Kasumi-1 (cell line): ENCODE data around the gene TM4SF18.
A peak's percentile ranks its signal among the peaks of the same experiment; 100 is the strongest.
"Not testable (repeated sequence)": the region's sequence is repeated elsewhere in the genome, so short reads cannot be mapped to it uniquely, and the experiment has no call there.

Experiments
- DNase-seq, 2 experiments: peaks; one replicate each; lab custom pipeline; 2025; lab: John Stamatoyannopoulos, UW

The TM4SF18 gene, protein sequence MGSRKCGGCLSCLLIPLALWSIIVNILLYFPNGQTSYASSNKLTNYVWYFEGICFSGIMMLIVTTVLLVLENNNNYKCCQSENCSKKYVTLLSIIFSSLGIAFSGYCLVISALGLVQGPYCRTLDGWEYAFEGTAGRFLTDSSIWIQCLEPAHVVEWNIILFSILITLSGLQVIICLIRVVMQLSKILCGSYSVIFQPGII

DNA sequence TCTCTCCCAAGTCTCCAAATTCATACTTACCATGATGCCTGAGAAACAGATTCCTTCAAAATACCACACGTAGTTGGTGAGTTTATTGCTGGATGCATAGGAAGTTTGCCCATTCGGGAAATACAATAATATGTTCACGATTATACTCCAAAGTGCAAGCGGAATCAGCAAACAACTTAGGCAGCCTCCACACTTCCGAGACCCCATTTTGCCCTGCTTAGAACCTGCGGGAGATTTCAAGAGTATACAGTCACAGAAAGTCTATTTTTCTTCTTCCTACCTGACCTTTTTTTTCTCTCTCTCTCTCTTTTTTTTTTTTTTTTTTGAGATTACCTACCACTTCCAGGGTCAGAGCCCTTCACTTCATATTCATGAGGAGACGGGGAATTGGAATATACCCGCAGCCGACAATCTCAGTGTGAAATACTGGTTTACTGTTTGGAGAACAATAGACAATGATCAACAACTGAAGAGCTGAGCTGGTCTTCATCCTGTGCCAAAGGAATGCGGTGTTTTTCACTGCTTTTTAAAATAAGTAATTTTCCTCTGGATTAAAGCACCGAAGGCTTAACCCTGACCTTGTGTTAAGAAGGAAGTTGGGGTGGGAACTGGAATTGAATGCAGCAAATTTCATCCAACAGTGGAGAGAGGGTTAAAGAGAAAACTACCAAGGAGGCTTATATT is at the start of gene TM4SF18:
TM4SF18 (minus strand) TSS at position 461 of the 684 bp plus-strand sequence; CDS start at position 207, 254 bp downstream.
- DNase-seq = no peak

DNA sequence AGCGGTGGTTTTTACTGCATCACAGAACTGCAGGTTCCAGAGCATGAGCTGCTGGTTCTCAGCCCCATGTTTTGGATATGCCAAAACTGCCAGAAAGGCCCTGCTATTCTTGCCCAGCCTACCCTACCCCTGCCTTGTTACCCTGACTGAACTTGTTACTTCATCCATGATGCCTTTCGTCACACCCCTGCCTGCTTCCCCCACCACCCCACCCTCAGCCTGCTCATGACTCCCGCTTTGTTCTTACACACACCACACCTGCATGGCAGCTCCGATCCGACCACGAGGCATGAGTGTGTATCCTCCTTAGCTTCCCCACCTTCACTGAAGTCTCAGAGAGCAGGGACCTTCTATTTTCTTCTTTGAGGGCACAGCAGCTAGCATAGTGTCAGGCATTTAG is 49.1 kb upstream of the TM4SF18 start:
- DNase-seq = no peak

DNA sequence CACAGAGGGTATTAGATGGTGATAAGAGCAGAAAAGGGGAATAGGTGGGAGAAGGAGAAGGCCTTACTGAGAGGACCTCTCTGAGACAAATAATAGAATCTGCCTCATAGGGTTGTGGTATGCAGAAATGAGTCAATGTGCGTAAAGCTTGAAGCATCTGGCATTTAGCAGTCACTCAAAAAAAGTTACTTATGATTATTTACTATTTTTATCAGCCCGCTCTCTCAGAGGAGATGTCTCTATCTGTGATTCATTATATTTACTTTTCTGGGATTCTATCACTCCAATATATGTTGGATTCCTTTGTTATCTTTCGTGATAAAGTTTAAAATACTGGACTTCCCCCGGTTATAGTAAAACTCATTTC is 48.6 kb upstream of the TM4SF18 start:
- DNase-seq = no peak

DNA sequence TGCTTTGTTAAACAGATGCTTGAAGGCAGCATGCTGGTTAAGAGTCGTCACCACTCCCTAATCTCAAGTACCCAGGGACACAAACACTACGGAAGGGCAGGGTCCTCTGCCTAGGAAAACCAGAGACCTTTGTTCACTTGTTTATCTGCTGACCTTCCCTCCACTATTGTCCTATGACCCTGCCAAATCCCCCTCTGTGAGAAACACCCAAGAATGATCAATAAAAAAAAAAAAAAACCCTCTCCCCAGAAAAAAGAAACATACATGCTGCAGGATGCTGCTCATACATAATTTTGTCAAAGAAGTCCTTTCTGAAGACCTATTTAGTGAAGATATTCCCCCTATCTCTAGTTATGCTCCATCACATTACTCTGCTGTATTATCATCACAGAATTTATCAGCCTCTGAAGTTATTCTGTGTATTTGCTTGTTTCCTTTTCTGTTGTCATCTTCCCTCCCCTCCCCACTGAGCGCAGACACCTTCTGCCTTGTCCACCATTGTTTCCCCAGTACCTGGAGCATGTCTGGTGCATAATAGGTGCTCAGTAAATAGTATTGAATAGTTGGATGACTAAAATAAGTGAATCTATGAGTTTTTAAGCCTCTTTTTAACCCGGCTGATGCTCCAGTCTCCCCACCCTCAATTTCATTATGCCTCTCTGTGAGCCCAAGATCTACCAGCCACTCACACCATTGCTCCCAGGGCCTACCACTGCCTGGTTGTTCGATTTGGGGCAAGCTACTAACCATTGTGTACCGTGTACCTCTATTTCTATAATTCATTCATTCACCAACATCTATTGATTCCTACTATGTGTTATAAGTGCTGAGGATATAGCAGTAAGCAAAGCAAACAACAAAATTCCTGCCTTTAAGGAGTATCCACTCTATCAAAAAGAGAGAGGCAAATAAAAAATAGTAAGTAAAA is 48.0 kb upstream of the TM4SF18 start:
- no peak for DNase-seq

DNA sequence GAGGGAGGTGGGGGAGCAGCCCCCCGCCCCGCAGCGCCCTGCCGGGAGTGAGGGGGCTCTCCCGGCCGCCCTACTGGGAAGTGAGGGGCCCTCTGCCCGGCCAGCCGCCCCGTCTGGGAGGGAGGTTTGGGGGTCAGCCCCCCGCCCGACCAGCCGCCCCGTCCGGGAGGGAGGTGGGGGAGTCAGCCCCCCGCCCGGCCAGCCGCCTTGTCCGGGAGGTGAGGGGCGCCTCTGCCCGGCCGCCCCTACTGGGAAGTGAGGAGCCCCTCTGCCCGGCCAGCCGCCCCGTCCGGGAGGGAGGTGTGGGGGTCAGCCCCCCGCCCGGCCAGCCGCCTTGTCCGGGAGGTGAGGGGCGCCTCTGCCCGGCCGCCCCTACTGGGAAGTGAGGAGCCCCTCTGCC is 46.8 kb upstream of the TM4SF18 start:
- DNase-seq = not testable (repeated sequence)

DNA sequence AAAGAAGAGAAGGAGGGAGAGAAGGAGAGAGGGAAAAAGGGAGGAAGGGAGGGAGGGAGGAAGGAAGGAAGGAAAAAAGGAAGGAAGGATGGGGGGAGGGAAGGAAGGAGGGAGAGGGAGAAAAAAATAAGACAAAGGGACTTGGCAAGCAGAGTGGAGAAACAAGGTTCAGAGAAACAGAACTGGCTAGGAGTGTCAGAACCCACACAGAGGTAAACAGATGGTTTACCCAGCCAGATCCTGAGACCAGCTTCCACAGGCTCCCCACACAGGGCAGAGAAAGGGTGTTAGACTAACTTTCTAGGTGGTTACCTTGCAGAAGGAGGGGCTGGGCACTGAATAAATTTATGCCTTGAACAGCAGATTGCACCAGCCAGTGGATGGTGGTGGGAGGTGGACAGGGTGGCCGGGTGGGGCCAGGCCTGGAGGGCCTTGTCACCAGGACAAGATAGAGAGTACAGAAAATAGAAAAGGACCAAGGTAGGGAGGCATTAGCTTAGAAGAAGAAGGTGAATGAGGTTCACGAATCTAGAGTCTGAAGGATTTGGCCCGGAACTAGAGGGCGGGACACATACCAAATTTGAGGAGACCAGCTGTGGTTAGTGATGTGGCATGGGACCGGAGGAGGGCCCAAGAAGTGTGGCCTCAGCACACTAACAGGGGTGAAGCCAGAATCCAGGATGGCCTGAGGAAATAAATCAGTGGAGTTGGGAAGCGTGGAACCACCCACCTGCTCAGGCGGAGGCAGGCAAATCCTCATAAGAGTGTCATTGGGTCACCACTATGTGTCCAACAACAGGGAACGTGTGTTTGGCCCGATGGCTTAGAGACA is 45.3 kb upstream of the TM4SF18 start:
- DNase-seq = peak in 1 of 2 experiments; percentile 4

DNA sequence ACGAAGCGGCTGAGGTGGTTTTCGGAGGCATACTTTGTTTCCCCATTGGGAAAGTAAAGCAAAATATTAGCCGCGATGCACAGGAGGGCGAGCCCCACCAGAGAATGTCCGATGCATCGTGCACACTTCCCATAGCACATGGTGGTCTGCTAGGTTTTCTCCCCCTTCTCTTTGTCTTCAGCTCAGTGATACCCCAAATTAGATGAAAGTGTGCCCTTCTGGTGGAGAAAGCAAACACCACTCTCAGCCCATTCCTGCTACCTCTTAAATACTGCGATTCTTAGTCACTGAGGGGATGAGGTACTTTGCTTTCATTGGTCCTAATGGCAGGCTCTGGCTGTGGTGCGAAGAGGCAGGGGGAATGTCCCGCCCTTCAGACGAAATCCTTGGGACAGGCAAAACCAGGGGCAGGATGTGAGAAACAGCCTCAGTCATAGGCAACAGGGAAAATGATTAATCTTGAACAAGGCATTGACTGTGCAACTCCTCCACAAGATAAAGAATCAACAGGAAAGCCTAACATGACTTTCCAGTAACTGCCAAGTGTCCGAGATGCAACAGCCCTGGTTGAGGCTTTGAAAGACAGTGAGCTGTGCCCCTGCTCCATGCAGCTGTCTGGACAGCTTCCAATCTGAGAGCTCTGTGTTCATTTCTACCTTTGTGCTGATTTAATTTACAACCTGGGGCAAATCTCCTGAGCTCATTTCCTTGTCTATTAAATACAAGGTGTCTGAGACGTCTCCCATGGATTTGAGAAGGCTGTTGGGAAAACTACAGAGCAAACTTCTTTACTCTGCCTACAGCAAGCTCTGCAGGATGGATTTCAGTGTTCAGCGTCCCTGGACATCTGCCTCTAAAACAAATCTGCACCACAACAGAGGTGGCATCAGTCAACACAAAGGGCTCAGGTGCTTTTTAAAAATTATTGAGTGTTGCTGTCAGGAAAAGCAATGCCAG is 44.2 kb upstream of the TM4SF18 start, which contains the start of gene TM4SF1:
TM4SF1 (minus strand) TSS at position 242 of the 957 bp plus-strand sequence; CDS start at position 140, 102 bp downstream.
- DNase-seq = peak; percentile 53 to 69

DNA sequence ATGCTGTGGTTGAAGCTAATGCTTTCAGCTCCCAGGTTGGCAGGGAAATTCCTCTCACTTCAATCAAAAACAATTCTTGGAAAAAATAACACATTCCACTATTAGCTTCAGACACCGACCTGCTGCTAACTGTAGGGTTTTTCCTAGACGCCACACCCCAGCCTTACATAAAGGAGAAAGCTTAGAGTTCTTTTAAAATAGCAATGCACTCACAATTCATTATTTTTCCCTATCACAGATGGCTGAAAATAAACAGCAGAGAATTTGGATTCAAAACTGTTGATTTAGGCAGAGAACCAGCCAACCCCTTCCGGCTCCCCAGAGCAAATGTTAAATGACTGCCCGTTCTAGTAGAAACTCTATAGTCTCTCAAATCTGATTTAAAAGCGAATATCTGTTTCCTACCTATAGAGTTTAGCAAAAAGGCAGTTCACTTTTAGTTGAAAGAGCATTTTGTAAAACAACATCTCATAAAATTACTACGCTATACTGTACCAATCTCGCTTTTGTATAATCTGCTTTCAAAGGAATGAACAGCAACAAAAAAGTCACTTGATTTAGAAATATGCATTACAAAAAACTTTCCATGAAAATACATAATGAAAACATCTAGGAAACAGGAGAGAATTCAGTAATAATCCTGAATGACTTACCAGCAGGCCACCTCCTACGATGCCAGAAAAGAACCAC is 43.4 kb upstream of the TM4SF18 start:
- no peak for DNase-seq

DNA sequence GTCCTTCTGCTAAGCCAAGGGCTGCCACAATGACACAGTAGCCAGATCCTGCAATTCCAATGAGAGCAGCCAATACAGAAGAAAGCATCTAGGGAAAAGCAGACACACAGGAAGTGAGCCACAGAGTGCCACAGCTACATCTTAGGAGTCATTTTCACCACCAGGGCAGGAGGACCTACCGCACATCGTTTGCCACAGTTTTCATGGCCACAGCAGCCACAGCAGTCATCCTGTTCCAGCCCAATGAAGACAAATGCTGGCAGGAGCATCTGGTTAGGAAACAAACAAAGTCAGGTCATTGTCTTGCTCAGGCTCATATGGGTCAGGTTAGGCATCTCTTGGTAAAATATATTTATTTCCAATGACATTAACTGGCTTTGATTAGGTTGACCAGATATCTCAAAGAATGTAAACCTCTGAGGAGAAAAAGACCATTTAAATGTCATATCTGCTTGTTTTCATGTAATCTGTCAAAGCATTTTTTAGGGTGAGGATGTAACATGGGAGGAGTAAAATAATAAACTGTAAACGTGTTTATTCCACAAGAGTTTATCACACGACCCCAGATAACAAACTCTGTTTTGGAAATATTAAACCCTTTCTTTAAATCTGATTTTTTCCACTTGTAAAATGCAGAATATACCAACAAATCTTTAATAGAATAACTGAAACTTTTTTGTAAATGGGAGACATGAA is 42.2 kb upstream of the TM4SF18 start:
- no peak for DNase-seq

DNA sequence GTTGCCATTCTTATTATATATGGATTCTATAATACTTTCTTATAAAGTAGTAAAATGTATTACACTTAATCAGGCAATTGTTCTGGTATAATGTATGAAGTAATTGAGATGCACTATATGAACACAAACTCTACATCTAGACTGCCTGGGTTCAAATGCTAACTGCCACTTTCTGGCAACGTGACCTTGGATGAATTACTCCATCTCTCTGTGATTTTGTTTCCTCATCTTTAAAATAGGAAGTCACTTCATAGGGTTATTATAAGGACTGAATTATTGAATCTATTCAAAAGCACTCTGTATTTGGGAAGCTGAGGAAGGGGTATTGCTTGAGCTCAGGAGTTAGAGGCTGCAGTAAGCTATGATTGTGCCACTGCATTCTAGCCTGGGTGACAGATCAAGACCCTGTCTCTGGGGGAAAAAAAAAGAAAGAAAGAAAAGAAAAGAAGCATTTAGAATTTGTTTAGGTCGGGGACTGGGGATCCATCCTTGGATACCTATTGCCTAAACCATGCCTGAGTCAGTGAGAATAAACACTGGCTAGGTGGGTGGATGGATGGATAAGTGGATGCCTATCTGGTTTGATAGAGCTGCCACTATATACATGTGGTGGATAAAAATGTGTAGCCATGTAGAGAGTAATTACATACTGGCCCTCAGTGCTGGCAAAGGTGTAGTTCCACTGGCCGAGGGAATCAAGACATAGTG is 41.5 kb upstream of the TM4SF18 start:
- DNase-seq = no peak

DNA sequence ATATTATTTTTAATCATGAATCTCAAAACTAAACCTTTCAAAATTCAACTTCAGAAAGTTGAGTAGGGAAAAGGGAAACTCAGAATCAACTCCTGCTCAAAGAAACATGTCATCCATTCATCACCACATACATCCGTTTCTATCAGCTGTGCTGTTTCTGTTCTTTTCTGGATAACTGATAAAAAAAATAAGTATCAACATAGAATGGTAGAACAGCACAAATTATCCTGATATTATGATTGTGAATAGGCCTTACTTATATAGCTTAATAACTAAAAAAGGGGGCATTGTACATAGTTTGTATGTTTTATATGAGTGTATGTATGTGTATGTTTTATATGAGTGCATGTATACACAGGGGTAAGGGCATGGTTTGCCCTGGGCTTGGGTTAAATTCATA is 41.0 kb upstream of the TM4SF18 start:
- no peak for DNase-seq

DNA sequence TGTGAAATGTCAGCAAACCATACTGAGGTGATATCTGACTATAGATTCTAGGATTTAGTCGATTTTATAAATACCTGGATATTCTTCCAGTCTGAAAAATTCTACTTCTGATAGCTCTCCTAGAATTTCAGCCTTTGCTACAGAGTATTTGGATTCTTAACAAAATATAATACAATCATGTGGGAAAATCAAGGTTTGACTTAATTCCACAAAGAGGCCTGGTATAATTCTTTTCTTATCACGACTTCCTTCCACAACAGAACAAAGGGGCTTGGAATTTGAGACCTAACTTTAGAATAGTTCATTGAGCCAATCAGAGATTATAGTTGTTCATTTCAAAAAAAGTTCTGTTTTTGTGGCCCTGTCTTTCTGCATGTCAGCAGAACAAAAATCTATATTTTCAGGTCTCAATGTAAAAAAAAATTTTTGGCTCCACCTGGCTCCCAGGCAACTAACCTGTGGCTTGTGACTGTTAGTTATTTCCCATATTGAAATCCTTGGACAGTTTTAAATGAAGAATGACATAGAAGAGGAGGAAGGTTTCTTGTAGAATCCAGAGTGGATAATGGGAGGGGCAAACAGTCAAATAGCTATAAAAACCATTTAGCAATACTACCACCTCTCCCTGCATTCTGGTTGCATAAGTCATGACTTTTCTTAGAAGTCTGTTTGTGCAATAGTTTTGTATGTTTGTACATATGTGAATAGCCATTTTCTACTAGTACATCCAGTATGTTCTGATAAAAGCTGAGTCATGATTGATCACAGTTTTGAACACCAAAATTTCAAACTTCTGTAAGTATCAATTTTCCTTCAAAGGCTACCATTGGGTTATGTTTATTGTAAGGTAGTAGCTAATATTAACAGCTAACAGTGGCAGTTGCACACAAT is 40.0 kb upstream of the TM4SF18 start:
- peak in 1 of 2 experiments; percentile 15 for DNase-seq

DNA sequence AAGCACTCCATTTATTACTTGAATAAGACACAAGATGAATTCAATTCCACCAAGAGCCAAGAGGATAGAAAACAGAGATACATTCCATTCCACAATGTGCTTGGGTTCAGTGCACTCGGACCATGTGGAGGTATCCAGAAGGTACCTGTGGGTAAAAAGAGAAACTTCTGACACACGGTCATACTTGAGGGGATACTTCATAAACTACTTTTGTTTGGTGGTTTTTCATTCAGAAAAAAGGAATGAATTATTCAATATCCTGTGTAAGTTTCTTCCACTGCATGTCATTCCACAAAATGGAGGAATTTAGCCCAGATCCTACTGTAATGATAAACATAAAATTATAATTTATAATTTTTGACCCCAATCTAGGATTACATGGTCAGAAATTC is 38.3 kb upstream of the TM4SF18 start:
- DNase-seq = no peak

DNA sequence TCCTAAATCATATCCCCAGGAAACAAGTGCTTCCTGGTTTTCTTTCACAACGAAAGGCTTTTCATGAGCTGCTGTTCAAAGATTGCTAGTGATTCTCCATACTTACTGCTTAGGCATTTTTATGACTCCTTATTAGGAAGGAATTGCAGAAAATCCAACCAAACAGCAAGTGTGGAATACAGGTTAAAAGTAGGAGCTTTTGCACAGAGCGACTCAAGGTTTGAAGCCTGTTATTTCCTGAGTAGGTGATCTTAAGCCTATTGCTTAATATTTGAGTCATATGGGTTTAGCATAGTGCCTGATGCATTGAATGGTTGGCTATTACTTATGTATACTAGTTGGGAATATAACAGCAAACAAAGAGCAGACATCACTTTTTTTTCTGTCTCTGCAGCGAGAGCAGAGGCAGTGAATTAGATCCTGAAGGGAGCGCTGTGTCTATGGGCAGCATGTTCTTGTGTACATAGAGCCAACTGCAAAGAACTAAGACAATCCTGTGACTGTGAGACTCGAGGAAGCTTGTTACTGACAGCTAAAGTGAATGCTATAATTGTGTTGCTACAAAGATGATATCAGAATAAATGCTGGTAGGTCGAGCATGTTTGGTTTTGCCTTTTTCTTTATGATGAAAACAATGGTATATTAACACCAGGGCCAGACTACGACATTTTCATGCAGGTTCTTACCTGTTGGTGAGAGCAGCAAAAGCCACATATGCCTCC is 37.7 kb upstream of the TM4SF18 start:
- peak; percentile 47 to 61 for DNase-seq

DNA sequence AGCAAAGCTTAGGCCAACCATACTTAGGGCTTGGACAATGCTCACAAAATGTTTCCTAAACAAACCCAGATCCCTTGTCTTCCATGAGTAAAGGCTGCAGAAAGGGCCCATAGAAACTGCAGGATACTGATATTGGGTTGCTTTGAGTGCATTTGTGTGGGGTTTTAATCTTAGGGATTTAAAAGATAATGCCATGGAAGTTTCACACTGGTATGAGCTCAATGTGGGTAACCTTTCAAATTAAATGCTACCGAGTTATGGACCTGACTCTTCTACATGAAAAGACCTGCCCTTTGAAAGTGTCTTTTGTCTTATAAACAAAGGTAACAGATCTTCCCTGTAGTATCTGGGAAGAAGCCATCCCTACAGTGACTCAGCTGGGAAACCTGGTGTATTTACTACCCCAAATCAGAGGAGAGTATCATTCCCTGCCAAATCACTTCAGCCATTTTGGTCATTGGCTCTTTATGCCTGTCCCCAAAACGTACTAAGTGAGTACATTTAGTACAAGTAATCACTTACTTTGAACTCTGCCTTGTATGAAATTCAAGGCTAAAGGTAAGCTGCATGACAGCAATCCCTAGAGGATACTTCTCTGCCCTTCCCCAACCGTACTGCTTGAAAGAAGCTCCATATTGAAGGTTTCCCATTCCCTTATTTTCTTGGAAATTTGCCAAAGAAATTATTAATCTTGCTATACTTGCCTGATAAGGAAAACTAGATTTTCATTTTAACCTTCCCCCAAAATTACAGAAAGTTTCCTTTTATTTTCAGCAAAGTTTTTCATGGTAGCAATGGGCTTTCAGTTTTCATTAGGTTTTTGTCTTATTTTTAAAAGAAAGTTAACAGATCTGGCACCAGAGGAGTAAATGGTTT is 36.8 kb upstream of the TM4SF18 start:
- no peak for DNase-seq
